ENCODE data around the gene MYL5. TPM values are rescaled to one million over a fixed set of nuclear protein-coding genes. Genes with fewer than 3 reads are reported as not detected.

Gene MYL5
- polyA plus RNA-seq, 2 of the 4 experiments (the other 2 are of a cell fraction): 8.0 to 8.3 TPM

GRCh38 chr4:632926-633325 is 41.4 kb upstream of the MYL5 start:
- TF ChIP-seq ZC3H11A (IDR thresholded peaks at IDR 0.05): no peak
- TF ChIP-seq, protein P1, sequence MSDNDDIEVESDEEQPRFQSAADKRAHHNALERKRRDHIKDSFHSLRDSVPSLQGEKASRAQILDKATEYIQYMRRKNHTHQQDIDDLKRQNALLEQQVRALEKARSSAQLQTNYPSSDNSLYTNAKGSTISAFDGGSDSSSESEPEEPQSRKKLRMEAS (IDR thresholded peaks at IDR 0.05): no peak
- no peak for TF ChIP-seq SREBF2 (IDR thresholded peaks at IDR 0.05)
- TF ChIP-seq NR3C1 (IDR thresholded peaks at IDR 0.05): no peak
- TF ChIP-seq MAFK (IDR thresholded peaks at IDR 0.05; ENCODE audit: partially characterized antibody): no peak
- TF ChIP-seq KDM5A (IDR thresholded peaks at IDR 0.05): no peak
- TF ChIP-seq CHD4 (IDR thresholded peaks at IDR 0.05; ENCODE audit: borderline replicate concordance): no peak
- no peak for TF ChIP-seq BHLHE40 (IDR thresholded peaks at IDR 0.05; ENCODE audit: low read depth, low read length)
- no peak for TF ChIP-seq FOSB (CRISPR knock-in tag; IDR thresholded peaks at IDR 0.05)
- no peak for TF ChIP-seq SMC3 (IDR thresholded peaks at IDR 0.05)
- no peak for TF ChIP-seq MAZ (IDR thresholded peaks at IDR 0.05; ENCODE audit: borderline replicate concordance, low read depth, low read length)
- TF ChIP-seq RCOR1 (IDR thresholded peaks at IDR 0.05; ENCODE audit: low read depth, low read length): no peak
- TF ChIP-seq ZFP36 (IDR thresholded peaks at IDR 0.05; ENCODE audit: borderline replicate concordance, partially characterized antibody): no peak
- no peak for TF ChIP-seq EHMT2 (IDR thresholded peaks at IDR 0.05; ENCODE audit: low read depth)
- TF ChIP-seq CHD2 (IDR thresholded peaks at IDR 0.05; ENCODE audit: low read length, partially characterized antibody): no peak
- TF ChIP-seq HOXB13 (CRISPR knock-in tag; IDR thresholded peaks at IDR 0.05; ENCODE audit: low read depth): no peak
- no peak for TF ChIP-seq CTCF (IDR thresholded peaks at IDR 0.05)
- TF ChIP-seq, protein P2, sequence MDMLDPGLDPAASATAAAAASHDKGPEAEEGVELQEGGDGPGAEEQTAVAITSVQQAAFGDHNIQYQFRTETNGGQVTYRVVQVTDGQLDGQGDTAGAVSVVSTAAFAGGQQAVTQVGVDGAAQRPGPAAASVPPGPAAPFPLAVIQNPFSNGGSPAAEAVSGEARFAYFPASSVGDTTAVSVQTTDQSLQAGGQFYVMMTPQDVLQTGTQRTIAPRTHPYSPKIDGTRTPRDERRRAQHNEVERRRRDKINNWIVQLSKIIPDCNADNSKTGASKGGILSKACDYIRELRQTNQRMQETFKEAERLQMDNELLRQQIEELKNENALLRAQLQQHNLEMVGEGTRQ (IDR thresholded peaks at IDR 0.05): no peak
- TF ChIP-seq, protein P3, sequence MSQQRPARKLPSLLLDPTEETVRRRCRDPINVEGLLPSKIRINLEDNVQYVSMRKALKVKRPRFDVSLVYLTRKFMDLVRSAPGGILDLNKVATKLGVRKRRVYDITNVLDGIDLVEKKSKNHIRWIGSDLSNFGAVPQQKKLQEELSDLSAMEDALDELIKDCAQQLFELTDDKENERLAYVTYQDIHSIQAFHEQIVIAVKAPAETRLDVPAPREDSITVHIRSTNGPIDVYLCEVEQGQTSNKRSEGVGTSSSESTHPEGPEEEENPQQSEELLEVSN (IDR thresholded peaks at IDR 0.05; ENCODE audit: borderline replicate concordance, low read depth): no peak
- TF ChIP-seq ZSCAN20 (CRISPR knock-in tag; IDR thresholded peaks at IDR 0.05): no peak
- ChIA-PET CTCF (no interaction called here), POLR2A (no interaction called here)
- Histone ChIP-seq H3K4me3 (no peak overlapping the region), H3K4me2 (no peak overlapping the region), H3K27ac (no peak overlapping the region), H3K9me3 (no peaks in the 10 kb centered on the region), H3K4me1 (no peaks in the 10 kb centered on the region)
- FAIRE-seq (no peak), ATAC-seq (no peak), DNase-seq (ENCODE audit: low read depth in 1 of 2, low spot score in 1 of 2) (no peak)
- WGBS (ENCODE audit: missing lambda C conversion rate): 10% methylated on average over 4 of the region's 6 CpGs

GRCh38 chr4:633406-633805 is 40.9 kb upstream of the MYL5 start:
- no peak for ATAC-seq
- Histone ChIP-seq H3K9me3 (no peaks in the 10 kb centered on the region), H3K4me3 (no peak overlapping the region), H3K4me2 (no peak overlapping the region), H3K4me1 (no peaks in the 10 kb centered on the region), H3K27ac (no peak overlapping the region)
- 19% methylated on average over 4 of the region's 9 CpGs for WGBS (ENCODE audit: missing lambda C conversion rate)
- CTCF ChIA-PET: no interaction called here
- POLR2A ChIA-PET: no interaction called here
- no peak for TF ChIP-seq CBX2 (IDR thresholded peaks at IDR 0.05; ENCODE audit: borderline replicate concordance, low read depth)
- no peak for TF ChIP-seq ESRRA (IDR thresholded peaks at IDR 0.05; ENCODE audit: borderline replicate concordance, low read length)
- TF ChIP-seq HOXA7 (CRISPR knock-in tag; IDR thresholded peaks at IDR 0.05): no peak
- TF ChIP-seq TP53 (CRISPR knock-in tag; IDR thresholded peaks at IDR 0.05): no peak
- no peak for TF ChIP-seq KDM5A (IDR thresholded peaks at IDR 0.05)
- no peak for DNase-seq (ENCODE audit: low read depth in 1 of 2, low spot score in 1 of 2)
- FAIRE-seq: no peak
